ENCODE data around the gene MYO9B. TPM values are rescaled to one million over a fixed set of nuclear protein-coding genes. Genes with fewer than 3 reads are reported as not detected.

The MYO9B gene
- total and polyA plus RNA-seq, 2 of the 13 experiments (the other 11 are each of a cell fraction or from before 2014, with no cell fraction given) = 18.0 to 18.3 TPM

GRCh38 chr19:17155251-17155650 lies 79.7 kb downstream of the MYO9B start:
- H3K79me2 ChIP-seq (ENCODE audit: insufficient read depth, low read length) = no peaks in the 10 kb centered on the region
- 95% methylated on average over 7 of the region's 7 CpGs for WGBS (ENCODE audit: low lambda C conversion rate)
- TF ChIP-seq RBAK (CRISPR knock-in tag; IDR thresholded peaks at IDR 0.05) (no peak), ZNF263 (CRISPR knock-in tag; IDR thresholded peaks at IDR 0.05) (no peak), CENPT (CRISPR knock-in tag; IDR thresholded peaks at IDR 0.05; ENCODE audit: low read depth) (no peak), TOPORS (CRISPR knock-in tag; IDR thresholded peaks at IDR 0.05) (no peak), TRIM24 (CRISPR knock-in tag; IDR thresholded peaks at IDR 0.05) (no peak), KLF15 (CRISPR knock-in tag; IDR thresholded peaks at IDR 0.05; ENCODE audit: borderline replicate concordance) (no peak)
- H3K27me3 ChIP-seq (ENCODE audit: control insufficient read depth in 1 of 2, insufficient read depth in 2 of 2, low read length in 2 of 2) = no peaks in the 10 kb centered on the region; a peak in 1 of 5 replicates
- FAIRE-seq (no peak), DNase-seq (ENCODE audit: low spot score) (no peak), ATAC-seq (no peak)
- no peak overlapping the region for H3K4me3 ChIP-seq (replicated peaks in 1 of 3; ENCODE audit: insufficient read depth in 1 of 3, low read depth in 2 of 3, low read length in 3 of 3)
- no peak overlapping the region for H3K9ac ChIP-seq (ENCODE audit: insufficient read depth, low read depth, low read length)
- peaks cover 3 to 39% of the 10 kb centered on the region in 2 experiments; a peak in 3 of 5 replicates for H3K36me3 ChIP-seq (replicated peaks in 1 of 2; ENCODE audit: control insufficient read depth in 1 of 2, insufficient read depth in 2 of 2, low read length in 2 of 2)
- no peak overlapping the region for H3K27ac ChIP-seq (ENCODE audit: extremely low read length, insufficient read depth, low read length)
- peaks cover 11% of the 10 kb centered on the region for H3K4me1 ChIP-seq (ENCODE audit: insufficient read depth, low read length)
- intact Hi-C loops (cut with micrococcal nuclease; ENCODE audit: unreplicated experiment) = loop anchor here (5.0 kb wide), 1 partner anchor 213 kb away; no protein-coding TSS in a partner anchor
- ChIA-PET POLR2A (no interaction called here), CTCF (ENCODE audit: low intra/inter-chr PET ratio, low total read pairs) (no interaction called here)
- no peaks in the 10 kb centered on the region for H4K20me1 ChIP-seq (ENCODE audit: insufficient read depth, low read length)
- in situ Hi-C loops (cut with HindIII; ENCODE audit: extremely low pct_ligation_motif_present, low pct_unique_long_range_greater_than_20kb) = no loop called here
- no TSS peak for BruUV-seq (replicated peaks)
- no peaks in the 10 kb centered on the region for H3K9me3 ChIP-seq (ENCODE audit: low read length)
- H3K4me2 ChIP-seq (ENCODE audit: low read depth, low read length) = no peak overlapping the region
- no peak overlapping the region for H2AFZ ChIP-seq (ENCODE audit: low read length)

GRCh38 chr19:17156296-17156946 lies 80.8 kb downstream of the MYO9B start:
- FAIRE-seq (no peak), DNase-seq (ENCODE audit: low spot score) (no peak), ATAC-seq (no peak)
- TF ChIP-seq ZSCAN12 (CRISPR knock-in tag; IDR thresholded peaks at IDR 0.05) = no peak
- TF ChIP-seq NR2C2 (CRISPR knock-in tag; IDR thresholded peaks at IDR 0.05; ENCODE audit: borderline replicate concordance) = no peak
- TF ChIP-seq ZNF121 (CRISPR knock-in tag; IDR thresholded peaks at IDR 0.05) = peak; percentile 50; the same call in 1 of the 2 replicates
- no peak for TF ChIP-seq ZBTB26 (CRISPR knock-in tag; IDR thresholded peaks at IDR 0.05; ENCODE audit: borderline replicate concordance)
- no peak for TF ChIP-seq HOXD1 (CRISPR knock-in tag; IDR thresholded peaks at IDR 0.05)
- no peak for TF ChIP-seq TFDP1 (CRISPR knock-in tag; IDR thresholded peaks at IDR 0.05; ENCODE audit: borderline replicate concordance)
- TF ChIP-seq CREB1 (IDR thresholded peaks at IDR 0.05) = no peak
- no peak for TF ChIP-seq CREB1 (CRISPR knock-in tag; IDR thresholded peaks at IDR 0.05)
- no peak overlapping the region for H2AFZ ChIP-seq (ENCODE audit: low read length)
- BruUV-seq (replicated peaks) = no TSS peak
- no peak overlapping the region for H3K4me3 ChIP-seq (replicated peaks in 1 of 3; ENCODE audit: insufficient read depth in 1 of 3, low read depth in 2 of 3, low read length in 3 of 3)
- POLR2A ChIA-PET = no interaction called here
- in situ Hi-C loops (cut with HindIII; ENCODE audit: extremely low pct_ligation_motif_present, low pct_unique_long_range_greater_than_20kb) = no loop called here
- H4K20me1 ChIP-seq (ENCODE audit: insufficient read depth, low read length) = no peaks in the 10 kb centered on the region
- H3K36me3 ChIP-seq (replicated peaks in 1 of 2; ENCODE audit: control insufficient read depth in 1 of 2, insufficient read depth in 2 of 2, low read length in 2 of 2) = peaks cover 3 to 36% of the 10 kb centered on the region in 2 experiments; a peak in 3 of 5 replicates
- H3K9me3 ChIP-seq (ENCODE audit: low read length) = no peaks in the 10 kb centered on the region
- H3K9ac ChIP-seq (ENCODE audit: insufficient read depth, low read depth, low read length) = no peak overlapping the region
- no peak overlapping the region for H3K4me2 ChIP-seq (ENCODE audit: low read depth, low read length)
- H3K27me3 ChIP-seq (ENCODE audit: control insufficient read depth in 1 of 2, insufficient read depth in 2 of 2, low read length in 2 of 2) = no peaks in the 10 kb centered on the region
- peaks cover 13% of the 10 kb centered on the region for H3K4me1 ChIP-seq (ENCODE audit: insufficient read depth, low read length)
- H3K27ac ChIP-seq (ENCODE audit: extremely low read length, insufficient read depth, low read length) = no peak overlapping the region
- WGBS (ENCODE audit: low lambda C conversion rate) = 98% methylated on average over 11 of the region's 11 CpGs
- H3K79me2 ChIP-seq (ENCODE audit: insufficient read depth, low read length) = no peaks in the 10 kb centered on the region
- intact Hi-C loops (cut with micrococcal nuclease; ENCODE audit: unreplicated experiment) = loop anchor here (5.0 kb wide), 1 partner anchor 214 kb away; no protein-coding TSS in a partner anchor
- CTCF ChIA-PET (ENCODE audit: low intra/inter-chr PET ratio, low total read pairs) = no interaction called here
